ENCODE results near the gene SLC17A7.
"Not testable (repeated sequence)": the region's sequence is repeated elsewhere in the genome, so short reads cannot be mapped to it uniquely, and the experiment has no call there.

Gene SLC17A7

DNA sequence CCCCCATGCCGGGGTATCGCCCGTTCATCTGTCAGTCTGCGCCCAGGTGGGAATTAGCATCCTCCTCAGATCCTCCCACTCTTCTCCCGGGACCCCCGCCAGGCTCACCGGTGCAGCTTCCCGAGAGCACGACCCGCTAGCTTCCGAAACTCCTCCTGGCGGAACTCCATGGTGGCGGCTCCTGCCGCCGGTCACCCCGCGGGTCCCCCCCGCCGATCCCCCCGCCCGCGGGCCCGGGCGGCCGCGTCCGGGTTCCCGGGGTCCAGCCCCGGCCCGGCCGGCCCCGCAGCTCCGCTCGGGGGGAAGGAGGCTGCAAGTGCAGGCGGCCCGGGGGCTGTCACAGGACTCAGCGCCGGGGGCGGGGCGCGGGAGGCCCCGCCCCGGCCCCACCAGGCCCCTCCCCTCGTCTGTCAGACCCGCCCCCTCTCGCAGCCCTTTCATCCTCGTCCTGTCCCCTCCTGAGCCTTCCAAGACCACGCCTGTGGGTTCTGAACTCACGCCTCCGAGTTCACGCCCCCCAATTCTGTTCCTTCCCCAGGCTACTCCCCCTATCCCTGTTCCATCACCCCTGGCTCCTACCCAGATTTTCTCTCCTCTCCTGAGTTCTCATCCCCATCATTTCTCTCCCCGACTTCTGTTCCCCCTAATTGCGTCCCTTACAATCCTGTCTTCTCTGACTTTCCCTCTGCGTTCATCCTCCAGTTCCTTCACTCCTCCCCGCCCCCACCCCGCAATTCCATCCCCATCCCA is at the start of gene SLC17A7:
Gene SLC17A7, minus strand, starts transcription at position 318 of the 750 bp plus-strand sequence. Its CDS starts 148 bp downstream, at position 170.
- DNase-seq (ENCODE audit: low read depth) = peak; percentile 56

DNA sequence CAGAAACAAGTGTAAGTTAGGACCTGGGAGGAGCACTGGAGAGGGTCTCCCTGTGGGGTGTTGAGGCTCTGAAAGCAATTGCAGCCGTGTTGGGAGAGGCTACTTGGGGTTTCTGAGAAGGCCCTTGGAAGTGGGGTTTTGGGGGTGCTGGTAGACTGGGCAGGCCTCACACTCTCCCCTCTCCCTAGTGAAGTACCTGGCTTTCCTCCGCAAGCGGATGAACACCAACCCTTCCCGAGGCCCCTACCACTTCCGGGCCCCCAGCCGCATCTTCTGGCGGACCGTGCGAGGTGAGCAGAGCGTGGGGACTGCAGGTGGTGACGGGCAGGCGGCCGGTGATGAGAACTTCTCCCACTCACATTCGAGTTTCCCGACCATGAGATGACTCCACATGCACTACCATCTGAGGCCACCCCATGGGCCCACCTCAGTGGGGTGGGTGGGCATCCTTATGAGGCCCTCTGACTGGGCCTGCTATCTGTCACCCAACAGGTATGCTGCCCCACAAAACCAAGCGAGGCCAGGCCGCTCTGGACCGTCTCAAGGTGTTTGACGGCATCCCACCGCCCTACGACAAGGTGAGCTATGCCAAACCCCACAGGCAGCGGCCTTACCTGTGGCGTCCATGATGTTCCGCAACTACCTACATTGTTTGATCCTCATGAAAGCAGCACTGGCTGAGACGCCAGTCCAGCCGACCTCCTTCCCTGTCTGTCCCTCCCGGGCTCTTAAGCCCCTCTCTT is 49.1 kb upstream of the SLC17A7 start:
- DNase-seq (ENCODE audit: low read depth) = no peak

DNA sequence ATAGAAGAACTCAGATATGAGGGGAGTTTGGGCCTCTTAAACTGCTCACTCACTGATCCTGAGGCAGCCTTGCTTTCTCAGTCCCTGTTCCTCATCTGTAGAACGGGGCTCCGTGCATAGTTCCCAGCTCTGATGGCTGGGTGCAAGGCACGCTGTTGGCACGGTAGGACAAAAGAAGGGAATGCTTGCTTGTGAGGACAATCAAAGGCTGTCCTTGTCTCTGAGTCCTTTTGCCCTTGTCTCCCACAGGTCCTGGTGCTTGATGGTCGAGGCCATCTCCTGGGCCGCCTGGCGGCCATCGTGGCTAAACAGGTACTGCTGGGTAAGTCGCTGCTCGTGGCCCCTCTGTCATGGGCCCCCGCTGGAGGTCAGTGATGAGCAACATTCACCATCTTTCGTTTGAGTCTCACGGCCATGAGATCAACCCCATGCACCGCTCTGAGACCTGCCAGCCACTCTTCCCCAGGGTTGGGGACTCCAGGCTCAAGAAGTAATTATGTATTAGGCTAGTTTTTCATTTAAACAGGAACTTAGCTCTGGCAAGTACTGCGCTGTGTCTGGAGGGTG is 48.4 kb upstream of the SLC17A7 start:
- no peak for DNase-seq (ENCODE audit: low read depth)

DNA sequence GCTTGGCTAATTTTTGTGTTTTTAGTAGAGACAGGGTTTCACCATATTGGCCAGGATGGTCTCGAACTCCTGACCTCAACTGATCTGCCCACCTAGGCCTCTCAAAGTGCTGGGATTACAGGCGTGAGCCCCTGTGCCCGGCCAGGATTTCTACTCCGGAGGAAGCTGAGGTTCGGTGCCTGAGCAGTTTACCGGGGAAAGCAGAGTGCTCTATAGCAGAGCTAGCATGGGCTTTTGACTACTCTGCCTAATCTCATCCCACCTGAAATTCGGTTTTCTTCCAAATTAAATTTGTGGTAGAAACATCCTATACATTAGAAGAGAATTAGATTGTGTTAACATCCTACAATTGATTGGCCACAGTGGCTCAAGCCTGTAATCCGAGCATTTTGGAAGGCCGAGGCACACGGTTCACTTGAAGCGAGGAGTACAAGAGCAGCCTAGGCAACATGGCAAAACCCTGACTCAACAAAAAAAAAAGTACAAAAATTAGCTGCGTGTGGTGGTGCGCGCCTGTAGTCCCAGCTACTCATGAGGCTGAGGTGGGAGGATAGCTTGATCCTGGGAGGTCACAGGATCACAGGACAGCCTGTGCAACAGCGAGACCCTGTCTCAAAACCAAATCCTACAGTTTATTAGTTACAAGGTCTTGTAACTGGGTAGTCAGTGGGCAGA is 47.7 kb upstream of the SLC17A7 start:
- DNase-seq (ENCODE audit: low read depth) = no peak

DNA sequence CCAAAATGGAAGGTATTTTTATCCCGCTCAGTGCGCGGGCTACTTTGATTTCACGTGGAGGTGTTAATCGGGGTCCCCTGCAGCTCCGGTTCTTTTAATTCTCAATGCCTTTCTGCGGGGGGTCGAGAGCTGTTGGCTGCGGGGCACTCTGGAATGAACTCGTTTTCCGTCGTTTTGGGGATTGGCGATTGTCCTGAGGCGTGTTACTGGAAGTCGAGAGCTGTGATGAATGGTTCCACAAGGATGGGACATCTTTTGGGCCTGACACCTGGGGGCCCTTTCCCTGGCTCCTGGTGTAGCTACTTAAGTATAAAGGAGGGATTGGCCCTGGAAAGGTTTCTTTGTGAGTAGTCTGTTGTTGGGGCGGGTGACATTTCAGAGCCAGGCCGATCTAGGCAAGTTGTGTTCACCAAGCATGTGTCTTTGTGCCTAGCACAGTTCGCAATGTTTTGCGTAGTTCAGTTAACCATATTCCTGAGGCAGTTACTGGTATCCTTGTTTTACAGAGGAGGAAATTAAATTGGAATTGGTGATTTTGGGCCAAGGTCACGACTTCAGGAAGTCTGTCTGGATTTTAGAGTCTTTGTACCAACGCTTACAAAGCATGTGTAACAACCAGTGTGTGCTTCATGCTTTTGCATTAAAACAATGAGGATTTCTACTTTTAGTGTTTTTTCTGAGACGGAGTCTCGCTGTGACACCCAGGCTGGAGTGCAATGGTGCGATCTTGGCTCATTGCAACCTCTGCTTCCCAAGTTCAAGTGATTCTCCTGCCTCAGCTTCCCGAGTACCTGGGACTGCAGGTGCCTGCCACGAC is 46.9 kb upstream of the SLC17A7 start:
- no peak for DNase-seq (ENCODE audit: low read depth)

DNA sequence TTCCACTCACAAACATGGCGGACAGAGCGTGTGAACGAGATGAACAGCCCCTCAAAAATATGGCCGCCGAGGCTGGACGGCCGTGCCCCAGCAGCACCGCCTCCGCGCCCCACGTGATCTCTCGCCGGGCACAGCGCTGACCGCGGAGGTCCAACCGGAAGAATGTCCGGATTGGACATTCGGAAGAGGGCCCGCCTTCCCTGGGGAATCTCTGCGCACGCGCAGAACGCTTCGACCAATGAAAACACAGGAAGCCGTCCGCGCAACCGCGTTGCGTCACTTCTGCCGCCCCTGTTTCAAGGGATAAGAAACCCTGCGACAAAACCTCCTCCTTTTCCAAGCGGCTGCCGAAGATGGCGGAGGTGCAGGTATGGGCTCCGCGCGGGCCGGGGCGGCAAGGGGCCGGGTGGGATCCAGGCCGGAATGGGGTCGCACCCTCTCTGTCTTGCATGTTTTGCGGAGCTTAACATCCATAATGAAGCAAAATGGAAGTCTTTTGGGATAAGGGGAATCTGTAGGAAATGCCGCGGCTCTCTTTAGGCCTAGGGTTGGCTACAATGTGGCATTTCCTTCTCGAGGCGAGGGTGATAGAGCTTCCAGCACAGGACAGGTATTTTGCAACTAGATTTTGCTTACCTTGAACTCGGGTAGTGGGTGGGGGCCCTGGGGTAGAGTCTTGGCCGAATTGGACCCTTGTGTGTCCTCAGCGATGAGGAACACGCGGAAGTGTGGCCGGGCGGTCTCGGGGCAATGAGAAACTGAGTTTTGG is 46.1 kb upstream of the SLC17A7 start, which contains the start of gene RPL13A:
Gene RPL13A, plus strand, starts transcription at position 332 of the 769 bp plus-strand sequence. Its CDS starts 22 bp downstream, at position 354.
- peak; percentile 100 for DNase-seq (ENCODE audit: low read depth)

DNA sequence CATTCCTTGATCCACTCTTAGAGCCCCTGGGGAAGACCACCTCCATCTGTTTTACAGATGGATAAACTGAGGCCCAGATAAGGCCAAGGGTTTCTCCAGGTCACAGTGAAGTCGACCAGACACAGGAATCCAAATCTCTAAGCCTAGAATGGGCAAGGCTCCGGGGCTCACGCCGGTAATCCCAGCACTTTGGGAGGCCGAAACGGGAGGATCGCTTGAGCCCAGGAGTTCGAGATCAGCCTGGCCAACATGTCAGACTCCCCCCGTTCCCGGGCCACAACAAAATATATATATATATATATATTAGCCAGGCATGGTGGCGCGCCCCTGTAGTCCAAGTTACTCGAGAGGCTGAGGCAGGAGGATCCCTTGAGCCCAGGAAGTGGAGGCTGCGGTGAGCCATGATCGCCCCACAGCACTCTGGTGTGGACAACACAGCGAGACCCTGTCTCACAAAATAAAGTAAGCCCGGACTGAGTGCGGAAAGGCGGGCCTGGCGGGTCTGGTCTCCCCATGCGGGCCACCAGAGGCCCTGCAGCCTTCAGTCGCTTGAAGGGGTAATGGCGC is 45.5 kb upstream of the SLC17A7 start:
- DNase-seq (ENCODE audit: low read depth) = no peak

DNA sequence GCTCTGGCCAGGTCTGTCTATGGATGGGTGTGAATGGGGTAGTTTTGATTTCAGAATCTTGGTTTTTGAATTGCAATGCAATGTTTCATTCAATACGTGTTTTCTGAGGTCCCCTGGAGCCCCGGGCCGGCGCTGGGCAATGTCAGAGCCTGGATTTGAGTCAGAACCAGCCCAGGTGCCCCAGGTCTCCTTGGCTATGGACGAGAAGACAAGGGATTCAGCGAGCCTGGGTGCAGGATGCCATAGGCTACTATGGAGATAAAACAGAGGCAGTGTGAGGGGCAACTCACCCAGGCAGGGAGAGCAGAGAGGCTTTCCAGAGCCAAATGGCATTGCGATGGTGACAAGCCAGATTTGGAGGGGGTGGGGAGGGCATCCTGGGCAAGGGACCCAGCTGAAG is 44.9 kb upstream of the SLC17A7 start:
- DNase-seq (ENCODE audit: low read depth) = no peak

DNA sequence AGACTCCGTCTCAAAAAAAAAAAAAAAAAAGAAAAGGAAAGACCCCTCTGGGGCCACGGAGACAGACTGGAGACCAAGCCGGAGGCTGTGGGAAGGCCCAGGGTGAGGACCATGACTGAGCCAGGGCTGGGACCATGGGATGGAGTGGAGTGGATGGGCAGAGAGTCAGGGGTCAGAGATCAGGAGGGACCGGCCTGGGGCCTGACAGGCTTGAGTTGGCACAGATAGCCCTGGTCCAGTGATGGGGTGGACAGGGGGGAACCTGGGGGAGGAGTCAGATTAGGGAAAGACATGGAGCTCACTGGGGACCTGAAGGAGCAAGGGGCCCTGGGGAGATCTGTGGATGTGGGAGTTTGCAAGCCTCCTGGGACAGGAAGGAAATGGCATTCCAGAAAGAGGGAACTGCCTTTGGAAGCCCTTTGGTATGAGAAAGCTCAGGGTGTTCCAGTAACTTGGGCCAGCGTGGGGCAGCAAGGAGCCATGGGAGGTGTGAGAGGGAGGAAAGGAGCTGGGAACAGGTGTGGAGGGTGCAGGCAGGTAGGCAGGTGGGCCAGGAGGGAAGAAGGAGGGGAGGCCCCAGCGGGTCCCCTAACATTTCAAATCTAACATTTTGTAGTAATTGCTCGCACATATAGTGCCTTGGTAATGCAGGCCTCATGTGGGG is 39.8 kb upstream of the SLC17A7 start:
- DNase-seq (ENCODE audit: low read depth) = no peak

DNA sequence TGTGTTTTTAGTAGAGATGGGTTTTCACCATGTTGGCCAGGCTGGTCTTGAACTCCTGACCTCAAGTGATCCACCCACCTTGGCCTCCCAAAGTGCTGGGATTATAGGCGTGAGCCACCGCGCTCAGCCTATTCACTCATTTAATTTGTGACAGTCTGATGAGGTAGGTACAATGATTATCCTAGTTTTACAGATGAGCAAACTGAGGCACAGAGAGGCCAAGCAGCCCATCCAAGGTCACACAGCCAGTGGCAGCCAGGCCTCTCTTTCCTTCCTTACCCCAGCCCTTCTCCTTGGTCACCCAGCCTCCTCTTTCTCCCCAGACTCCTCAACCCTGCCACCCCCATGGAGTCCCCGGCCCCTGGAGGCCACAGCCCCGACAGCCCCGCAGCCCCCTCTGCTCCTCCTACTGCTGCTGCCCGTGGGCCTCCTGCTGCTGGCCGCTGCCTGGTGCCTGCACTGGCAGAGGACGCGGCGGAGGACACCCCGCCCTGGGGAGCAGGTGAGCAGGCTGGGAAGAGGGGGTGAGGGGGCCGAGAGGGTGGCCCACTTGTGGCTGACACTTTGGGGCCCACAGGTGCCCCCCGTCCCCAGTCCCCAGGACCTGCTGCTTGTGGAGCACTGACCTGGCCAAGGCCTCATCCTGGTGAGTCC is 38.8 kb upstream of the SLC17A7 start:
- DNase-seq (ENCODE audit: low read depth) = no peak

DNA sequence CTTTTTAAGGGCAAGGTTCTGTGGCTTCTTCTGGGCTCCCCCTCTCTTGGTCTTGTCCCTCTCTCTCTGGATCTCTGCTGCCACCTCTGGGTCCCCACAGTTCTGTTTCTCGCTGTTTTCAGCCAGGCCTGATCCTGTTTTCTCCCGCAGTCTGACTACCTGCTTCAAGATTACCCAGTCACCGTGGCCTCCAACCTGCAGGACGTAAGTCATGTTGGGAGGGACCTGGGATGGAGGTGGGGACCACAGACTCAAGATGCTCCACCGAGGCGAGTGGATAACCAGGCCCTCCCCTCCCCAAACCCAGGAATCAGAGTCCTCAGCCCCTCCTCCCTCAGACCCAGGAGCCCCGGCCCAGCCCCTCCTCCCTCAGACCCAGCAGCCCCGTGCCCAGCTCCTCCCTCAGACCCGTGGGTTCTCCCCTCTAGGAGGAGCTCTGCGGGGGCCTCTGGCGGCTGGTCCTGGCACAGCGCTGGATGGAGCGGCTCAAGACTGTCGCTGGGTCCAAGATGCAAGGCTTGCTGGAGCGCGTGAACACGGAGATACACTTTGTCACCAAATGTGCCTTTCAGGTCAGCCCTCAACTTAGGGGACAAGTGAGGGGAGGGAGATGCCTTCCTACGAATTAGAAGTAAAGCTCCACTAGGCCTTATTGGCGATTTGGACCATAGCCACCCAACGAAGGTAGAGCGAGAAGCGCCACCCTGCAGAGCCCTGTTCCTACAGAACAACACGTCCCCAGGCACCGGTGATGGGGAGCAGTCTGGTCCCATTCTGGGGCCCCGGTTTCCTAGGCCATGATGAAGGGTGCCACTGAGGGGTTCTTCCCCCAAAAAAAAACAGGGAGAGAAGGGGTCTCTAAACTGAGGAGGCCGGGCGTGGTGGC is 34.9 kb upstream of the SLC17A7 start:
- peak; percentile 80 for DNase-seq (ENCODE audit: low read depth)

DNA sequence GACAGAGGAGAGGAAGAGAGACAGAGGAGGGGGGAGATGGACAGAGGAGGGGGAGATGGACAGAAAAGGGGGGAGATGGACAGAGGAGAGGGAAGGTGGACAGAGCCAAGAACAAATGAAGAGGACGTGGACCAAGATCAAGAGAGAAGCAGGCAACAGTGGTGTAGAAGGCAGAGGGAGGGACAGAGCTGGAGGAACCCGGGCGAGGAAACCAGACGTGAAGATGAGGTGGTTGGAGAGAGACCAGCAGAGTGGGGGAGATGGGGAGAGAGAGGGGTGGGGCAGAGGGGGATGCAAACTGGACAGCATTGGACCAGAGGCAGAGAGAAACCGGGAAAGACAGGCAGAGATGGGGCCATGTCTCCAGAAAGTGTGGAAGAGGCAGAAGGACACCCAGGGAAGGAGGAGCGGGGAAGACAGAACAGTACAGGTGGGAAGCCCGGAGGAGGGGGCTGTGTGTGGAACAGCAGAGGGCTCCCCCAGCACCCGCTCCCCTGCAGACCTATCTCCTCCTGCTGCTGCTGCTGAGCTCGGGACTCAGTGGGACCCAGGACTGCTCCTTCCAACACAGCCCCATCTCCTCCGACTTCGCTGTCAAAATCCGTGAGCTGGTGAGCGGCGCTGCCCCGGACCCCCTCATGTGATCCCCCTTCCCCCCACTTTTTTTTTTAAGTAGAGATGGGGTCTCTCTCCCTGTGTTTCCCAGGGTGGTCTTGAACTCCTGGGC is 34.0 kb upstream of the SLC17A7 start:
- DNase-seq (ENCODE audit: low read depth) = no peak

DNA sequence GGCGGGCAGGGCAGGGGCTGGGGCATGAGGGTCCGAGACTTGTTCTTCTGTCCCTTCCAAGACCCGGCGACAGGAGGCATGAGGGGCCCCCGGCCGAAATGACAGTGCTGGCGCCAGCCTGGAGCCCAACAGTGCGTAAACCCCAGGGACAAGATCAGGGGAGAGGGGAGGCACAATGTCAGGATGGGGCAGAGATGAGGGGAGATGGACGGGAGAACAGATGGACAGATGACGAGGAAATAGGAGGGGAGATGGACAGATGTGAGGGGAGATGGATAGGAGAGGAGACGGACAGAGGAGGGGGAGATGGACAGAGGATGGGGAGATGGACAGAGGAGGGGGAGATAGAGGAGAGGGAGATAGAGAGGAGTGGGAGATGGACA is 33.2 kb upstream of the SLC17A7 start:
- no peak for DNase-seq (ENCODE audit: low read depth)

DNA sequence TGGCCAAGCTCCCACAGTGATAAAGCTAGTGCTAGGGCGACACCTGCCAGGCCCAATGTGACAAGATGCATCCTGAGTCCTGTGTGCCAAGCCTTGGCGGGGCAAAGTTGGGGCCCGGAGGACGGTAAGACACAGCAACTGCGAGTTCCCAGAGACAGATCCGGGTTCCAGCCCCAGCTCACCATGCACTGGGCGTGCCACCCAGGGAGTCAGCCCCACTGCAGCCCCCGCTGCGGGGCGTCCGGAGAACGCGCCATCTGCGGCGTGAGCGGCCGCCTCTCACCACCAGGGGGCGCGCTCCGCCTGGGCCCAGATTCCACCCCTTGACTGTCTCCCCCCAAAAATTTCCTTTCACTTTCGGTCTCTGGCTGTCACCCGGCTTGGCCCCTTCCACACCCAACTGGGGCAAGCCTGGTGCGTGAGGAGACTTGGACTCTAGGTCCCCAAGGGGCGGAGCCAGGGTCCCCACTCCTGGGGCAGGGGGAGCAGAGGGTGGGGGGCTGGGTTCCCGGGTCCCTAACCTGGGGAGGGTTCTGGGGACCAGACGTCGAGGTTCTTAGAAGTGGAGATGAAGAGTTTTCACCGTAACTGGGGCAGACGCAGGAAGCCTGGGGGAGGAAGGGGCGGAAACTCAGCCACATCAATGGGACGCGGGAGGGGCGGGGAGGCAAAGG is 32.7 kb upstream of the SLC17A7 start, which contains the start of gene FLT3LG:
Gene FLT3LG, plus strand, starts transcription at position 348 of the 674 bp plus-strand sequence. CDS start 425 bp downstream, outside the sequence.
- peak; percentile 88 for DNase-seq (ENCODE audit: low read depth)

DNA sequence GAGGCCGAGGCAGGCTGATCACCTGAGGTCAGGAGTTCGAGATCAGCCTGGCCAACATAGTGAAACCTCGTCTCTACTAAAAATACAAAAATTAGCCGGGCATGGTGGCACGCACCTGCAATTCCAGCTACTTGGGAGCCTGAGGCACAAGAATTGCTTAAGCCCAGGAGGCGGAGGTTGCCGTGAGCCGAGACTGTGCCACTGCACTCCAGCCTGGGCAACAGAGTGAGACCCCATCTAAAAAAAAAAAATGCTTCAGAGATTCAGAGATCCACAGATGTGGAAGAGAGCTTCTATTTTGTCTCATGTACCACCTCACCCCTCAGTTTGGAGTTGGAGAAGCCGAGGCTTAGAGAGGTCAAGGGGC is 32.2 kb upstream of the SLC17A7 start:
- DNase-seq (ENCODE audit: low read depth) = not testable (repeated sequence)

DNA sequence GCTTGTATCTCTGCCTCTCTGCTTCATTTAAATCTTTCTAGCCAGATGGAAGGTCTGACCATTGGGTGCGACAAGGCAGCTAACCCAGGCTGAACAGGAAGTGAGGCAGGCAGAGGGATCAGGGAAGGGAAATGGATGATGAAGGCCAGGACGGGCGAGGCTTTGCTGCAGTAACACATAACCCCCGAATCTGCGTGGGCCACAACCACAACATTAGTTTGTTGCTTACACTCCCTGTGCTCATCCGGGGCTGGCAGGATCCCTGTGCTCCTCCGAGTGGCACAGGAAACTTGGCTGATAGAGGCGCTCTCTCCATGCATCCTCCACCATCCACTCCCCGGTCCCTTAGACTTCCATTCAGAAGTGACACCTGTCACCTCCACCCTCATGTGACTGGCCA is 31.6 kb upstream of the SLC17A7 start:
- DNase-seq (ENCODE audit: low read depth) = no peak

DNA sequence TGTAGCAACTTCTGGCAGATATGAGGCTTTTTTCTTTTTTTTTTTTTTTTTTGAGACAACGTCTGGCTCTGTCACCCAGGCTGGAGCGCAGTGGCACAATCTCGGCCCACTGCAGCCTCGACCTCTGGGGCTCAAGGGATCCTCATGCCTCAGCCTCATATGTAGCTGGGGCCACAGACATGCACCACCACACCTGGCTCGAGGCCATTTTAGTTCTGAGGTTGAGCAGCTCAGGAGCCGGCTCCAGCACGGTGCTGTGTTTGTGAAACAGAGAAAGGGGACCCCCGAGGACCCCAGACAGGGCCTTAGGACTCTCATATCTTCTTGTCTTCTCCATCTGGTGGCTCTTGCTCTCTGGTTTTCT is 29.3 kb upstream of the SLC17A7 start:
- DNase-seq (ENCODE audit: low read depth) = no peak
